Stimulated activated CD8-positive, alpha-beta memory T cell treated with anti-CD3 and anti-CD28 coated beads, Interleukin-4, amount 100 ng/mL, for 1 hour (primary cell): ENCODE data around the gene NKD2.

Experiments used
- DNase-seq, 2 donors: peaks; one replicate each; pipeline ENCODE4 v3.0.0-alpha.2; 2020; ENCODE audit warnings: low read depth in 2 of 2, low spot score in 1 of 2

Gene NKD2

DNA sequence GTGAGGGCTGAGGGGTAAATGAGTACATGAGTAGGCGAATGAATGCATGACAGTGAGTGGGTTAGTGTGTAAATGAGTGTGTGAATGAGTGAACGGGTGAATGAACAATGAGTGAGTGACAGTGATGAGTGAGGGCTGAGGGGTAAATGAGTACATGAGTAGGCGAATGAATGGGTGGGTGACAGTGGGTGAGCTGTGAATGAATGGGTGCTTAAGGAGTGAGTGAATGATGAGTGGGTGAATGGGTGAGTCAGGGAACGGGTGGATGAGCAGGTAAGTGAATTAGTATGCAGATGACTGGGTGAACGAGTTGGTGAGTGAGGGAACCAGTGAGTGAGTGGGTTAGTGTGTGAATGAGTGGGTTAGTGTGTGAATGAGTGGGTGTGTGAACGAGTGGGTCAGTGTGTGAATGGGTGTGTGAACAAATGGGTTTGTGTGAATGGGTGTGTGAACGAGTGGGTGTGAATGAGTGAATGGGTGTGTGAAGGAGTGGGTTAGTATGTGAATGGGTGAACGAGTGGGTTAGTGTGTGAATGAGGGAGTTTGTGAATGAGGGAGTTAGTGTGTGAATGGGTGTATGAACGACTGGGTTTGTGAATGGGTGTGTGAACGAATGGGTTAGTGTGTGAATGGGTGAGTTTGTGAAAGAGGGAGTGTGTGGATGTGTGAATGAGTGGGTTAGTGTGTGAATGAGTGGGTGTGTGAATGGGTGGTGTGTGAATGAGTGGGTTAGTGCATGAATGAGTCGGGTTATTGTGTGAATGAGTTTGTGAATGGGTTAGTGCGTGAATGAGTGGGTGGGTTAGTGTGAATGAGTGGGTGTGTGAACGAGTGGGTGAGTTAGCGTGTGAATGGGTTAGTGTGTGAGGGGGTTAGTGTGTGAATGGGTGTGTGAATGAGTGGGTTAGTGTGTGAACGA lies 32.9 kb downstream of the NKD2 start:
- DNase-seq, result no peak

DNA sequence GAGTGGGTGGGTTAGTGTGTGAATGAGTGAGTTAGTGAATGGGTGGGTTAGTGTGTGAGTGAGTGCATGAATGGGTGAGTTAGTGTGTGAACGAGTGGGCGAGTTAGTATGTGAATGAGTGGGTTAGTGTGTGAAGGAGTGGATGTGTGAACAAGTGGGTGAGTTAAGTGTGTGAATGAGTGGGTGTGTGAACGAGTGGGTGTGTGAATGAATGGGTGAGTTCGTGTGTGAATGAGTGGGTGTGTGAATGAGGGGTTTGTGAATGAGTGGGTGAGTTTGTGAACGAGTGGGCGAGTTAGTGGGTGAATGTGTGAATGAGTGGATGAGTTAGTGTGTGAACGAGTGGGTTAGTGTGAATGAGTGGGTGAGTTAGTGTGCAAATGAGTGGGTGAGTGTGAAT lies 34.0 kb downstream of the NKD2 start:
- no peak for DNase-seq

DNA sequence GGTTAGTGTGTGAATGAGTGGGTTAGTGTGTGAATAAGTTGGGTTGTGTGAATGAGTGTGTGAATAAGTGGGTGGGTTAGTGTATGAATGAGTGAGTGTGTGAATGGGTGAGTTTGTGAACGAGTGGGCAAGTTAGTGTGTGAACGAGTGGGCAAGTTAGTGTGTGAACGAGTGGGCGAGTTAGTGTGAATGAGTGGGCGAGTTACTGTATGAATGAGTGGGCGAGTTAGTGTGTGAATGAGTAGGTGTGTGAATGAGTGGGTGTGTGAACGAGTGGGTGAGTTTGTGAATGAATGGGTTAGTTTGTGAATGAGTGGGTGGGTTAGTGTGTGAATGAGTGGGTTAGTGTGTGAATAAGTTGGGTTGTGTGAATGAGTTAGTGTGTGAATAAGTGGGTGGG lies 34.7 kb downstream of the NKD2 start:
- no peak for DNase-seq

DNA sequence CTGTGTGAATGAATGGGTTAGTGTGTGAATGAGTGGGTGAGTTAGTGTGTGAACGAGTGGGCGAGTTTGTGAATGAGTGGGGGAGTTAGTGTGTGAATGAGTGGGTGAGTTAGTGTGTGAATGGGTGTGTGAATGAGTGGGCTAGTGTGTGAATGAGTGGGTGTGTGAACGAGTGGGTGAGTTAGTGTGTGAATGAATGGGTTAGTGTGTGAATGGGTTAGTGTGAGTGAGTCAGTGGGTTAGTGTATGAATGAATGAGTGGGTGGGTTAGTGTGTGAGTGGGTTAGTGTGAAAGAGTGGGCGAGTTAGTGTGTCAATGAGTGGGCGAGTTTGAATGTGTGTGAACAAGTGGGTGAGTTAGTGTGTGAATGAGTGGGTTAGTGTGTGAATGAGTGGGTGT lies 35.5 kb downstream of the NKD2 start:
- no peak for DNase-seq

DNA sequence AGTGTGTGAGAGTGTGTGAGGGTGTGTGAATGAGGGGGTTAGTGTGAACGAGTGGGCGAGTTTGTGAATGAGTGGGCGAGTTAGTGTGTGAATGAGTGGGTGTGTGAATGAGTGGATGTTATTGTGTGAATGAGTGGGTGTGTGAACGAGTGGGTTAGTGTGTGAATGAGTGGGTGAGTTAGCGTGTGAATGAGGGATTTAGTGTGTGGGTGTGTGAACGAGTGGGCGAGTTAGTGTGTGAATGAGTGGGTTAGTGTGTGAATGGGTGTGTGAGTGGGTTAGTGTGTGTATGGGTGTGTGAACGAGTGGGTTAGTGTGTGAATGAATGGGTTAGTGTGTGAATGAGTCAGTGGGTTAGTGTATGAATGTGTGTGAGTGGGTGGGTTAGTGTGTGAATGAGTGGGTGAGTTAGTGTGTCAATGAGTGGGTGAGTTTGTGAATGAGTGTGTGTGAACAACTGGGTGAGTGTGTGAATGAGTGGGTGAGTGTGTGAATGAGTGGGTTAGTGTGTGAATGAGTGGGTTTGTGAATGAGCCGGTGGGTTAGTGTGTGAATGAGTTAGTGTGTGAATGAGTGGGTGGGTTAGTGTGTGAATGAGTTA lies 37.5 kb downstream of the NKD2 start:
- no peak for DNase-seq

DNA sequence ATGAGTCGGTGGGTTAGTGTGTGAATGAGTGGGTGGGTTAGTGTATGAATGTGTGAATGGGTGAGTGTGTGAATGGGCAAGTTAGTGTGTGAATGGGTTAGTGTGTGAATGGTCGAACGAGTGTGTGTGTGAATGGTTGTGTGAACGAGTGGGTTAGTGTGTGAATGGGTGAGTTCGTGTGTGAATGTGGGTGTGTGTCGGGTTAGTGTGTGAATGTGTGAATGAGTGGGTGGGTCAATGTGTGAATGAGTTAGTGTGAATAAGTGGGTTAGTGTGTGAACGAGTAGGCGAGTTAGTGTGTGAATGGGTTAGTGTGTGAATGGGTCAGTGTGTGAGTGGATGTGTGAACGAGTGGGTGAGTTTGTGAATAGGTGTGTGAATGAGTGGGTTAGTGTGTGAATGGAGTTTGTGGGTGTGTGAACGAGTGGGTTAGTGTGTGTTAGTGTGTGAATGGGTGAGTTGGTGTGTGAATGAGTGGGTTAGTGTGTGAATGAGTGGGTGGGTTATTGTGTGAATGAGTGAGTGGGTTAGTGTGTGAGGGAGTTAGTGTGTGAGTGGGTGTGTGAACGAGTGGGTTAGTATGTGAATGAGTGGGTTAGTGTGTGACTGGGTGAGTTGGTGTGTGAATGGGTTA lies 38.8 kb downstream of the NKD2 start:
- DNase-seq, result no peak

DNA sequence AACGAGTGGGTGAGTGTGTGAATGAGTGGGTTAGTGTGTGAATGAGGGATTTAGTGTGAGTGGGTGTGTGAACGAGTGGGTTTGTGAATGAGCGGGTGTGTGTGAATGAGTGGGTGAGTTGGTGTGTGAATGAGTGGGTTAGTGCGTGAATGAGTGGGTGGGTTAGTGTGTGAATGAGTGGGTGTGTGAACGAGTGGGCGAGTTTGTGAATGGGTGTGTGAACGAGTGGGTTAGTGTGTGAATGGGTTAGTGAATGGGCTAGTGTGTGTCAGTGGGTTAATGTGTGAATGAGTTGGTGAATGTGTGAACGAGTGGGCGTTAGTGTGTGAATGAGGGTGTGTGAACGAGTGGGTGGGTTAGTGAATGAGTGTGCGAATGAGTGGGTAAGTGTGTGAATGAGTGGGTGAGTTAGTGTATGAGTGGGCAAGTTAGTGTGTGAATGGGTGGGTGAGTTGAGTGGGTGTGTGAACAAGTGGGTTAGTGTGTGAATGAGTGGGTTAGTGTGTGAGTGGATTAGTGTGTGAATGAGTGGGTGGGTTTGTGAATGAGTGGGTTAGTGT lies 39.6 kb downstream of the NKD2 start:
- no peak for DNase-seq

DNA sequence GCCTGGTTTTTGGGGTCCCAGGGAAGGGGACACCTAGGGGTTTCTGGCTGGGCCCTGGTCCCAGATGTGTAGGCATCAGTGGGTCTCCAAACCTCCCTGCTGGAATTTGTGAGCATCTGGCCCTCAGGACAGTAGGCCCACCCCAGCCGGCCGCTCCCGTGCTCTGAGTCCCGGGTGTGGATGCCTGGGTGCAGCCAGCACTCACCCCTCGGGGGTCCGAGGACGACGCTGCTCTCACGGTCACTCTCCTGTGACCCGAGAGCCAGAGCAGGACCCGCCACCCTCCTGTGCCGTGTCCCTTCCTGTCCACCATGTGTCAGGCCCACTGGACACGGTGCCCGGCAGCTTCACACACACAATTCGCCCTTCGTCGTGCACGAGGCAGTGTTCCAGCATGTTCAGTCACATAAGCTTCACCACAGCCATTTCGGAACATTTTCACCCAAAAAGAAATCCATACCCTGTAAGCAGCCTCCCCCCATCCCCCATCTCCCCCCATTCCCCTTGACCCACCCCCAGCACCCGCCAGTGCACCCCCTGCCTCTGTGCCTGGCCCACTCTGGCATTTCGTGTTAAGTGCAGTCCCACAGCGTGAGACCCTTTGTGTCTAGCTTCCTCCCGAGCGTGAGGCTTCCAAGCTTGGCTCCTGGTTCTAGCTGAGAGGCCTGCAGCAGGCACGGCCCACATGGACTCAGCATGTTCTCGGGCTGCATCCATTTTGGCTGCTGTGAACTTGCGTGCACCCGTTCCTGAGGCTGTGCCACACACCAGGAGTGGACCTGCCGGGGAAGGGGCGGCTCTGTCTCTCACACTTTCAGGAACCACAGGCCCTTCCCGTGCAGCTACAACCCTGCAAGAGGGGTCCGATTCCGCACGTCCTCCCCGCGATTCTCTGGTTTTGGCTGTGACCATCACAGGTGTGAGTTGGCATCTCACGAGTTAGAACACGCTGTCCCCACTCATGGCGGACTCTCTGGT lies 40.5 kb downstream of the NKD2 start:
- DNase-seq, result no peak

DNA sequence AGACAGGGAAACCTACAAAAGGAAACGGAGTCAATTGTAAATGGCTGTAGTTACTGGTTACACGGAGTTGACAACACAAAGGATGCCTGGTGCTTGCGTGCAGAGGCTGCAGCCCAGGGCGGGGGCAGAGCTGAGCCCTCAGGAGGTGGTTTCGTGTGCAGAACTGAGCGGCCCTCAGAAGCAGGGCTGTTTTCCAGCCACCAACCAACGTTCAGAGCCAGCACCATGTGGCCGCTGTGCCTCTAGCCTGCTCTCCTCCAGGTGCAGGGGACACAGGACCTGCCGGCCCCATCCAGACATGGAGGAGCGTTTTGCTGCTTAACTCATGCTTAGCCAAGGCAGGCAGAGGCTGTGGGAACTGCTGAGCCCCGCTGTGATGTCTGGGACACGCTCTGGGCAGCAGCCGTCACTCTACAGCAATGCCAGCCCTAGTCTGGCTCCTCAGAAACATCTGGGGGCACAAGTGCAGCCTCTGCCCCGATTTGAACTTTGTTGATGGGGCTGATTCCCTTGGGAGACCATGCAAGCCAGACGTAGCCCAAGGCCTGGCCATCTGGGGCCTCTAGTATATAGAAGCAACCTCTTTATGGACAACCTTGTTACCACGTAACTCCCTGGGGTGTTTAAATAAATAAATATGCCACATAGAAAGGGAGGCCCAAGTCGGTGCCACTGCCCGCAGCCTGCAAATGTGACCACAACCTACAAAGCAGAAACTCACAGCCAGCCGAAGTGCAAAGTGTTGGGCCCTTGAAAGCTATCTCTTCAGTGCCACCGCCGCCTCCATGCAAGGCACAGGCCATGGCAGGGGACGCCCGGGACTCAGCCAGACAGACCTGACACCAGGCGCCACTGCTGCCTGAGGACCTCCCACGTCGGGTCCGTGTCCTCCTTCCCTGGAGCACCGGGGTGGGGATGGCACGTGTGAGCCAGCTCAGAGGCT lies 42.1 kb downstream of the NKD2 start:
- DNase-seq, result no peak

DNA sequence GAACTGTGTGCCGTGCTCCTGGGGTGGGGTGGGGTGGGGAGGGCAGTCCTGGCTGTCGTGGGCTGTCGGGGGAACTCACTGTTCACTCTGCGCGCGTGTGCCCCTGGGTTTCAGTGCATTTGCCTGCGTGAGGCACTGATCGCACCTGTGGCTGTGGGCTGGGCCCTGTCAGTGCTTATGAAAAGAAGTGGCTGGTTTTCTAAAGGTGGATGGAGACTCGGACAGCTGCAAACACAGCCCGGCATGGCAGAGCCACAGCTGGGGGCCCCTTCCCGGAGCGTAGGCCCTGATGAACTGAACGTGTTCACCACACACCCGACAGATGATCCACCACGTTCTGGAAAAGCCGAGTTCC lies 42.7 kb downstream of the NKD2 start:
- DNase-seq, result no peak

DNA sequence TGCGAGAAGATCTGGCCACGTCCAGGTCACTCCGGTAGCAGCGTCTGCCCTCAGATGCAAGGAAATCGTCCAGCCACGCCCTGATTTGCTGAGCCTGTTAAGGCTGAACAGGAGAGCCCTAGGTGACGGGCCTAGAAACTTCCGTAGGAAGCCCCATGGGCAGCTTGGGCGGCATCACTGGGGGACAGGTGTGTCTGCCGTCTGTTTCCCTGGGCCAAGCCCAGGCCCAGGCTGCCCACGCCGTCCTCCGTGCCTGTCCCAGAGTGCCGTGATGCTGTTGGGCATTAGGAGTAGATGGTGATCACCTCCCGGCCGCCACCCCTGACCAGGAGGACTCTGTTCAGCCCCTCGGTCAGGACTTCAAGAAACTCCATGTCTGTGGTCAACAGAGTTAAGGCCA lies 43.5 kb downstream of the NKD2 start:
- DNase-seq, result no peak

DNA sequence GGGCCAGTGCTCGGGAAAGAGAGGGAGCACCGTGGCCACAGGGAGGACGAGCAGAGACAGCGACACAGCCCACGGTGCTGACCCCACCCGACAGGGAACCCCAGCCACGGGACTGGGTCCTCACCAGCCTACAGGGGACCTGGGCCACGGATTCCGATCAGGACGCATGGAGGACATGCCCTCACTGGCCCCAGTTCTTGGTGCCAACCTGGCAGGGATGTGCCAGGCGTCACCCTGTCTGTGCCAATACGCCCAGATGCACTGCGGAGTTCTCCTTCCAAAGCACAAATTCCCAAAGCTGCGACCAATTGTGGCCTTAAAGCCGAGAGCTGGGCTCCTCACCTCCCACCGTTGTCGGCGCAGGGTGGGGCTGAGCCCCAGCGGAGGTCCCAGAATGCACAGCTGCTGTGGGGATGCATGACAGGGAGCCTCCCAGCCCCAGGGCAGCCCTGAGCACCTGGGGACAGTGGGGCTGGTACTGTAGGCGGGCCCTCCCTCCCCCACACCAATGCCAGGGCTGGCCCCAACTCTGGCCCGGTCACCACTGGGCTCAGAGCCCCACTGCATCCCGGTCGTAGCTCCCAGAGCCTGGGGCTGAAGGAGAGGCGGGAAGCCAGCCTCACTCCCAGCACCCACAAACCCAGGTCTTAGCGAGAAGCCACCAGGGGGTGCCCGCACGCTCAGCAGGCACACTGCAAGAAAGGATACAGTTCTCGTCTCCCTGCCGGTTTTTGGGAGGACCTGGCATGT lies 44.2 kb downstream of the NKD2 start:
- DNase-seq, result no peak

DNA sequence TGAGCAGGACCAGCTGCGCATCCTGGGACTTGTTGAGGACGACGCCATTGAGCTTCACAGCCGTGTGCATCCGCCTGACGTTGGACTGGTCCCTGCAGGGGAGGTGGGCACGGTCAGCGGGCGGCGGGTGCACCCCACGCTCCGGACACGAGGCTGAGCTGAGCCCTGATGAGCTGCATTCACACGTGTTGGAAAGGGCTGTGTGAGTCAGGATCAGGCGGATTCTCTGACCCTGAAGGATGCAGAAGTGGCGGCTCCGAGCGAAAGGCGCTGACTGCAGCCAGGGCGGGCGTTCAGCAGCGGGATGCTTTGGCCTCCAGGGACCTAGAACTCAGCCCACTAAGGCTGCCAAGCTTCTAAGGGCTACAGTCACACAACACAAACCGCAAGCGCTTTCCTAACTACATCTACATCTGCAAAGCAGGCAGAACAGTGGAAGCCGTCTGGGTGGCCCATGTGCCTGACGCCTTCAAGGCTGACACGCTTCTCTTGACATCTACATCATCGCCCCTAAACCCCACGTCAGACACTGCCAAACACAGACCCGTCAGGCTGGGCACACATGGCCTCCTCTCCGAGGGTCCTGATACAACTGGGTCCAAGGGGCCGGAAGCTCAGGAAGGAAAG lies 44.9 kb downstream of the NKD2 start:
- no peak for DNase-seq

DNA sequence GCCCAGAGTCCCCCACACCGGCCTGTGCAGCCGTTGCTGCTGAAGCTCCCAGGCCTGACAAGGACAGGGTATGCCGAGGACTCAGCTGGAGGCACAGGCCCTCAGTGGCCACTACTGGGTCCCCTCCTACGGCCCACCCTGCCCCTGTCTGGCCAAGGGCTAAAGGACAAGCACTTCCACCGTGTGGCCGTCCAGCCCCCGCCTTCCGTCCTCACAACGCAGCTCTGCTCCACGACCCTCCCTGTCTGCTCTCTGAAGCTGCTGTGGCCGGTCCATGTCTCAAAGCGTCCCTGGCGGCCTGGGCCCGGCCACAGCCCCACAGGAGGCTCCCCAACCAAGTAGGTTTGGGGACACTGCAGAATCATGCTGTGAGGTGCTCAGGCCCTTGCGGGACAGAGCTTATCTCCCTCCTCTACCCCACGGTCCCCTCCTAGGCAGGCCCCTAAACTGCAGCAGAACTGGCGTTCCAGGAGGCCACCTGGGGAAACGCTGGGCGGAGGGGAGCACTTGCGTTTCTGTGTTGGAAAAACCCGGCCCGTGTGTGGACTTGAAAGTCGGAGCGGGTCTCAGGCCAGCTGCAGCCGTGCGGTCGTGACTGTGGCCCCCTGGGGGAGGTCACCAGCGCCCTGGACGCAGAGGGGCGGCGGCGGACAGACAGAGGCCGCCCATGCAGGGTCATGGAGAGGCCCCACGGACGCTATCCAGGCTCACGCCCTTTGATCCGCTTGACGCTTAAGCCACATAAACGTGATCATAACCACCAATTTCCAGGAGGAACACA lies 45.6 kb downstream of the NKD2 start:
- DNase-seq, result no peak

DNA sequence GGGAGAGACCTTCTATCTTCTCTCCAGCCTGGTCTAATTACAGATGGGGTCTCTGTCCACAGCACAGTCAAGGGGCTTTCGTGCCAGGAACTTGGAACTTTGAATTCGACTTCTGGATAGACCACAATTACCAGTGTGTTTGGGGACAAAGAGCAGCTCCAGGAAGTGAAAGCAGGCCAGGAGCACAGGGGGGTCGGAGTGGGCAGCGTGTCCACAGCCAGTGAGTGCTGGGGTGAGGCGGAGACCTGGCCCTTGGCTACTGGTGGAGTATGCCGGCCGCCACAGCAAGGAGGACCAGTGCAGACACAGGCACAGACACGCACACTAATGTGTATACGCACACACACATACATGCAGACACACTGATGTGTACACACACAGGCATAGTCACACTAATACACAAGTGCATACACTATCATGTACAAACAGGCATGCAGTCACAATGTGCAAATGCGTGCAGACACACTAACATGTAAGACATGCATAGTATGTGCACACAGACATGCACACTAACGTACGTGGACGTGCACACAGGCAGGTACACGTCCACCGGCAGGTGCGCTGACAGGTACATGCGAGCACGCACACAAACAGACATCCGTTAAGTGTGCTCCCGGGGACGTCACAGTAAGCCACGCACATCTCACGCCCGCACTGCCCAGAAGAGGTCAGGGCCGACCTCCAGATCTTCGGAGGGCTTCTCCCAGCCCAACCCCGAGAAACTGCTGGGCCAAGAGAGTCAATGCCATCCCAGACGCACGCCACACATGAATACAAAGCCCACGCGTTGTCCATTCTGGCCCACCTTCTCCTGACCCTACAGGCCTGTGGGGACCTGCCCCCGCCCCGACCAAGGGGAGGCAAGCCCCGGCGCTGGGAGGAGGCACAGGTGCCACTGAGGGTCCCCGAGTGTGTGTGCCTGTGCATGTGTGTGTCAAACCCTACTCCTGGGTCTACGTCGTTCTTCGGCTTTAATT lies 46.5 kb downstream of the NKD2 start:
- DNase-seq, result no peak

DNA sequence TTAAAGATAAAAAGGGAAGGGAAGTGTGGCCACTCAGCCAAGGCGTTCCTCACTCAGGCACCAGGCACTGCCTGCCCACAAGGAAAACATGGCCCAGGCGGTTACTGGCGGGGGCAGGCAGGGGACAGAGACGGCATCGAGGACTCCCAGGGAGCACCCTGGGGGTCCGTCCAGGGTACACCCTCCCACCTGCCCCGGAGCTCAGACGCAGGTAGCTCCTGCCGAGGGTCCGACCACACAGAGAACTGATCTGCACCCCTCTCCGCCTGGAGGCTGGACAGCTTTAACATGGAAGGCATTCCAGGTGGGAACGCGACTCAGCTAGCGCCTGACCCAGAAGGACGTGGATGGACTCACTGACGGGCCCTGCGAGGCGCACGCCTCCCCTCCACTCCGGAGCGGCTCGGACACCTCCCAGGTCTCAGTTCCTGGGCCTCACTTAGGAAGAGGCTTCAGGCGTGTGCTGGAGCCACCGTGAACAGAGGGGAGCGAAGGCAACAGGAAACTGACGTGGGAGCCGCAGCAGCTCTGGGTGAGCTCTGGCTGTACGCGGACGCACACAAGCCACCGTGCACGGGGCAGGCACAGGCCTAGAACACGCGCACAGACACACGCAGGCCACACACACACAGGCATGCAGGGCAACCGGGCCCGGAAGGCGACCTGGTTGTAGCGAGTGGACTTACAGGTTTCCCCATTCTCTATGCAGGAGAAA lies 47.5 kb downstream of the NKD2 start:
- no peak for DNase-seq
